ENCODE data around the gene DNAH14. TPM values are rescaled to one million over a fixed set of nuclear protein-coding genes. Genes with fewer than 3 reads are reported as not detected.

Gene DNAH14
- total RNA-seq, 4 donors from 2014 or later, result 4.1 to 84.0 (median 11.4) TPM

GRCh38 chr1:225418598-225418997 lies 489.1 kb downstream of the DNAH14 start:
- Histone ChIP-seq H3K4me3 (no peak overlapping the region), H3K36me3 (peaks cover 0 to 47% (median 24%) of the 10 kb centered on the region in 4 donors), H3K27me3 (no peaks in the 10 kb centered on the region), H3K9me3 (no peaks in the 10 kb centered on the region), H3K4me1 (peaks cover 6 to 38% (median 30%) of the 10 kb centered on the region in 4 donors), H3K27ac (peak overlapping the region; percentile 9 to 77 (median 42))
- DNase-seq, result peak; percentile 76
- 64 to 81% methylated on average over 4 of the region's 4 CpGs for WGBS, 2 donors (ENCODE audit: low coverage in 1 of 2)
- TF ChIP-seq POLR2AphosphoS5 (IDR thresholded peaks at IDR 0.05) (peak in 1 of 3 donors; percentile 17), EP300 (IDR thresholded peaks at IDR 0.05; ENCODE audit: low read depth) (no peak), POLR2A (IDR thresholded peaks at IDR 0.05) (no peak), CTCF (IDR thresholded peaks at IDR 0.05) (no peak)
- intact Hi-C loops (cut with DNase I; ENCODE audit: low total_unique reads), result no loop called here
- in situ Hi-C loops (cut with MboI; ENCODE audit: low pct_ligation_motif_present in 1 of 4, low pct_unique_long_range_greater_than_20kb in 1 of 4, low sequenced_read_pairs in 3 of 4), result no loop called here

- H3K4me3 ChIP-seq, result no peak overlapping the region
- intact Hi-C loops (cut with DNase I; ENCODE audit: low total_unique reads), result no loop called here
- no peak for TF ChIP-seq POLR2A (IDR thresholded peaks at IDR 0.05)
- TF ChIP-seq CTCF (IDR thresholded peaks at IDR 0.05), result no peak
- no peak for TF ChIP-seq EP300 (IDR thresholded peaks at IDR 0.05; ENCODE audit: low read depth)
- no peak for TF ChIP-seq POLR2AphosphoS5 (IDR thresholded peaks at IDR 0.05)
These were observed 492.6 kb downstream of the DNAH14 start for GRCh38 chr1:225422031-225422605.

GRCh38 chr1:225422795-225423517 lies 493.5 kb downstream of the DNAH14 start:
- intact Hi-C loops (cut with DNase I; ENCODE audit: low total_unique reads), result no loop called here

More at GRCh38 chr1:225422031-225422605, 492.6 kb downstream of the DNAH14 start:
- in situ Hi-C loops (cut with MboI; ENCODE audit: low pct_ligation_motif_present in 1 of 4, low pct_unique_long_range_greater_than_20kb in 1 of 4, low sequenced_read_pairs in 3 of 4), result no loop called here
- Histone ChIP-seq H3K4me1 (peaks cover 28 to 70% (median 55%) of the 10 kb centered on the region in 4 donors), H3K36me3 (peaks cover 0 to 29% (median 14%) of the 10 kb centered on the region in 4 donors), H3K27me3 (no peaks in the 10 kb centered on the region), H3K27ac (peak overlapping the region; percentile 32 to 99 (median 96)), H3K9me3 (no peaks in the 10 kb centered on the region)
- WGBS, 2 donors (ENCODE audit: low coverage in 1 of 2), result 57 to 63% methylated on average over 12 to 14 of the region's 14 CpGs
- no peak for DNase-seq

More at GRCh38 chr1:225422795-225423517, 493.5 kb downstream of the DNAH14 start:
- Histone ChIP-seq H3K27me3 (no peaks in the 10 kb centered on the region), H3K4me3 (peak overlapping the region in 1 of 4 donors; percentile 12), H3K36me3 (peaks cover 0 to 22% (median 10%) of the 10 kb centered on the region in 4 donors), H3K9me3 (no peaks in the 10 kb centered on the region), H3K27ac (peak overlapping the region; percentile 94 to 99 (median 98)), H3K4me1 (peaks cover 28 to 66% (median 53%) of the 10 kb centered on the region in 4 donors)
- TF ChIP-seq CTCF (IDR thresholded peaks at IDR 0.05) (no peak), EP300 (IDR thresholded peaks at IDR 0.05; ENCODE audit: low read depth) (no peak), POLR2A (IDR thresholded peaks at IDR 0.05) (no peak), POLR2AphosphoS5 (IDR thresholded peaks at IDR 0.05) (no peak)
- WGBS, 2 donors (ENCODE audit: low coverage in 1 of 2), result 38 to 39% methylated on average over 6 to 7 of the region's 7 CpGs
- in situ Hi-C loops (cut with MboI; ENCODE audit: low pct_ligation_motif_present in 1 of 4, low pct_unique_long_range_greater_than_20kb in 1 of 4, low sequenced_read_pairs in 3 of 4), result no loop called here
- no peak for DNase-seq
